NCI-H1694 (cell line): Measurements from ENCODE around the gene TSHZ2.

Source experiments
- DNase-seq: peaks from one replicate; lab custom pipeline; 2025; lab: John Stamatoyannopoulos, UW

TSHZ2 gene

GRCh38 chr20:53202777-53203176 lies 230.6 kb downstream of the TSHZ2 start:
- DNase-seq = no peak

GRCh38 chr20:53205046-53205445 lies 232.9 kb downstream of the TSHZ2 start:
- DNase-seq = no peak

GRCh38 chr20:53208110-53208832 lies 236.1 kb downstream of the TSHZ2 start:
- DNase-seq = no peak

- no peak for DNase-seq
Measured at GRCh38 chr20:53210041-53210440, 237.9 kb downstream of the TSHZ2 start.

GRCh38 chr20:53210931-53211330 lies 238.8 kb downstream of the TSHZ2 start:
- DNase-seq = no peak

- DNase-seq = no peak
Measured at GRCh38 chr20:53212018-53212417, 239.9 kb downstream of the TSHZ2 start.

GRCh38 chr20:53214392-53214791 lies 242.2 kb downstream of the TSHZ2 start:
- no peak for DNase-seq

GRCh38 chr20:53215166-53215565 lies 243.0 kb downstream of the TSHZ2 start:
- no peak for DNase-seq

- DNase-seq = no peak
Measured at GRCh38 chr20:53216478-53216855, 244.3 kb downstream of the TSHZ2 start.

- no peak for DNase-seq
Measured at GRCh38 chr20:53216856-53217576, 244.9 kb downstream of the TSHZ2 start.

GRCh38 chr20:53220482-53221307 lies 248.5 kb downstream of the TSHZ2 start:
- DNase-seq = no peak

- no peak for DNase-seq
Measured at GRCh38 chr20:53221731-53222130, 249.6 kb downstream of the TSHZ2 start.

GRCh38 chr20:53222416-53222815 lies 250.3 kb downstream of the TSHZ2 start:
- no peak for DNase-seq

GRCh38 chr20:53222932-53223331 lies 250.8 kb downstream of the TSHZ2 start:
- DNase-seq = no peak

- no peak for DNase-seq
Measured at GRCh38 chr20:53223626-53224172, 251.5 kb downstream of the TSHZ2 start.

GRCh38 chr20:53224851-53225250 lies 252.7 kb downstream of the TSHZ2 start:
- no peak for DNase-seq

- DNase-seq = no peak
Measured at GRCh38 chr20:53226826-53227225, 254.7 kb downstream of the TSHZ2 start.

- no peak for DNase-seq
Measured at GRCh38 chr20:53227523-53227922, 255.4 kb downstream of the TSHZ2 start.

- DNase-seq = no peak
Measured at GRCh38 chr20:53231061-53231460, 258.9 kb downstream of the TSHZ2 start.

- DNase-seq = no peak
Measured at GRCh38 chr20:53237461-53237860, 265.3 kb downstream of the TSHZ2 start.

- no peak for DNase-seq
Measured at GRCh38 chr20:53238121-53238660, 266.0 kb downstream of the TSHZ2 start.

- DNase-seq = no peak
Measured at GRCh38 chr20:53243152-53243551, 271.0 kb downstream of the TSHZ2 start.
